A673 (cell line): Measurements from ENCODE around the gene IP6K1. TPM values are rescaled to one million over a fixed set of nuclear protein-coding genes. Genes with fewer than 3 reads are reported as not detected.

Experiments used
- BruUV-seq: library from RNA; stranded (reverse); fragments of 400-500 nt; replicated peaks from 2 replicates; lab custom pipeline; 2021; lab: Mats Ljungman, UMichigan
- CTCF ChIA-PET: fragments of 300-600 bp; sonication (Branson Sonifier 250); formaldehyde crosslinking; loops from one replicate; lab custom pipeline; 2022; ENCODE audit warnings: antibody characterized with exemption; lab: Charles Lee
- POLR2A ChIA-PET: fragments of 300-600 bp; sonication (Branson Sonifier 250); formaldehyde crosslinking; loops from one replicate; lab custom pipeline; 2022; ENCODE audit warnings: antibody characterized with exemption; ENCODE audit not compliant: low non-redundant PET; lab: Charles Lee
- DNase-seq: peaks from one replicate; pipeline ENCODE4 v3.0.0-alpha.2; 2015; ENCODE audit warnings: low spot score
- H3K27ac ChIP-seq: fragments of 200-600 bp; sonication (generic); 2 replicates; pipeline ENCODE4 v1.5.1; 2016; ENCODE audit warnings: mixed run types, low read depth, mild to moderate bottlenecking, mixed read lengths, antibody characterized with exemption, low read length; ENCODE audit not compliant: poor library complexity, severe bottlenecking
- H3K27me3 ChIP-seq: fragments of 200-600 bp; sonication (generic); replicated peaks from 2 replicates; pipeline ENCODE4 v1.6.1; 2017; ENCODE audit warnings: mixed run types, low read depth, mild to moderate bottlenecking, mixed read lengths, antibody characterized with exemption, low read length; ENCODE audit not compliant: insufficient read depth, poor library complexity
- H3K36me3 ChIP-seq: fragments of 200-600 bp; sonication (generic); 2 replicates; pipeline ENCODE4 v1.6.1; 2016; ENCODE audit warnings: mixed run types, mild to moderate bottlenecking, mixed read lengths, antibody characterized with exemption, low read length; ENCODE audit not compliant: insufficient read depth, poor library complexity, severe bottlenecking
- H3K4me1 ChIP-seq: fragments of 200-600 bp; sonication (generic); 2 replicates; pipeline ENCODE4 v1.6.1; 2017; ENCODE audit warnings: mixed run types, mild to moderate bottlenecking, mixed read lengths, antibody characterized with exemption, low read length; ENCODE audit not compliant: insufficient read depth, poor library complexity, severe bottlenecking
- H3K4me3 ChIP-seq: fragments of 200-600 bp; sonication (generic); 2 replicates; pipeline ENCODE4 v1.5.1; 2016; ENCODE audit warnings: low read depth, mixed run types, mild to moderate bottlenecking, mixed read lengths, low read length; ENCODE audit not compliant: poor library complexity, severe bottlenecking
- H3K9me3 ChIP-seq: fragments of 200-600 bp; sonication (generic); 2 replicates; pipeline ENCODE4 v1.6.1; 2016; ENCODE audit warnings: mixed run types, low read depth, mild to moderate bottlenecking, mixed read lengths, antibody characterized with exemption, low read length; ENCODE audit not compliant: poor library complexity, severe bottlenecking
- EZH2 ChIP-seq: fragments of 200-600 bp; sonication (generic); IDR thresholded peaks from 2 replicates; pipeline ENCODE4 v1.6.1; 2017; ENCODE audit warnings: borderline replicate concordance, low read depth, mild to moderate bottlenecking, mixed read lengths, antibody characterized with exemption, low read length; ENCODE audit not compliant: poor library complexity, severe bottlenecking
- intact Hi-C: fragments of 100-400 bp; cut with micrococcal nuclease; formaldehyde crosslinking; loops from one replicate; pipeline ENCODE4 v1.10.0; 2022; ENCODE audit not compliant: unreplicated experiment
- total RNA-seq: library from RNA; stranded (reverse); gene quantifications from 2 replicates; pipeline ENCODE4 v1.2.3, GENCODE V29; 2021
- TF ChIP-seq, protein P1 (sequence below): fragments of 300-800, 200-600 bp; sonication (generic); conservative IDR thresholded peaks from 2 replicates; pipeline ENCODE4 v1.5.1; 2017; ENCODE audit warnings: low read depth, mild to moderate bottlenecking, antibody characterized with exemption, low read length, moderate library complexity, mixed read lengths

Gene IP6K1
- total RNA-seq, 1 experiment from 2014 or later: 29.0 TPM

DNA sequence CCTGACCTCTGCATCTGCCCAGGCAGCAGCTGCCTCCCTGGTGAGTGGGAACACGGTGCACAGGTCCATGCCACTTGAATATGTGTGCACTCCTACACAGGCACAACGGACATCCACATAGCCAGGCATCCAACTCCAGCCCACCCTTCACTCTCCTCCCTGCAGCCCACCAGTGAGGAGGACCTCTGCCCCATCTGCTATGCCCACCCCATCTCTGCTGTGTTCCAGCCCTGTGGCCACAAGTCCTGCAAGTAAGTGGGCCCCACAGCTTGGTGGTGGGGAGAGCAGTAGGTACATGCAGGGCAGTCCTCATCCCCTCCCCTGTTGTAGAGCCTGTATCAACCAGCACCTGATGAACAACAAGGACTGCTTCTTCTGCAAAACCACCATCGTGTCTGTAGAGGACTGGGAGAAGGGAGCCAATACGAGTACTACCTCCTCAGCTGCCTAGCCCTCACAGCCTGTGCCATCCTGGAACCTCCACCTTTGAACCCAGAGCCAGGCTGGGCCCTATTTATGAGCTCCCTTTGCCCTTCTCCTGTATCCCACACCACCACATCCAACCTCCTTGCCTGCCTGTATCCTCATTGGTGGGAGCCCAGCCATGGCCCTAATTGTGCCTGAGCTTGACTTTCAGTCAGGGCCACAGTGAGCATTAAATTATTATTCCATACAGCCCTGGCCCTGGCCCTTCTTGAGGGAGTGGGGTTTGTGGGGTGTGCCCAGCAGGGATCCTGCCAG is 65.3 kb downstream of the IP6K1 start:
- no TSS peak for BruUV-seq
- H3K27ac ChIP-seq: no peak overlapping the region
- no peaks in the 10 kb centered on the region for H3K27me3 ChIP-seq
- ChIA-PET CTCF (no interaction called here), POLR2A (no interaction called here)
- no peaks in the 10 kb centered on the region for H3K9me3 ChIP-seq
- no peaks in the 10 kb centered on the region for H3K4me1 ChIP-seq
- no peak overlapping the region for H3K4me3 ChIP-seq
- peaks cover 5% of the 10 kb centered on the region for H3K36me3 ChIP-seq
- intact Hi-C loops: loop anchor here (10.0 kb wide), 1 partner anchor 124 kb away; no protein-coding TSS in a partner anchor
- TF ChIP-seq, protein P1, sequence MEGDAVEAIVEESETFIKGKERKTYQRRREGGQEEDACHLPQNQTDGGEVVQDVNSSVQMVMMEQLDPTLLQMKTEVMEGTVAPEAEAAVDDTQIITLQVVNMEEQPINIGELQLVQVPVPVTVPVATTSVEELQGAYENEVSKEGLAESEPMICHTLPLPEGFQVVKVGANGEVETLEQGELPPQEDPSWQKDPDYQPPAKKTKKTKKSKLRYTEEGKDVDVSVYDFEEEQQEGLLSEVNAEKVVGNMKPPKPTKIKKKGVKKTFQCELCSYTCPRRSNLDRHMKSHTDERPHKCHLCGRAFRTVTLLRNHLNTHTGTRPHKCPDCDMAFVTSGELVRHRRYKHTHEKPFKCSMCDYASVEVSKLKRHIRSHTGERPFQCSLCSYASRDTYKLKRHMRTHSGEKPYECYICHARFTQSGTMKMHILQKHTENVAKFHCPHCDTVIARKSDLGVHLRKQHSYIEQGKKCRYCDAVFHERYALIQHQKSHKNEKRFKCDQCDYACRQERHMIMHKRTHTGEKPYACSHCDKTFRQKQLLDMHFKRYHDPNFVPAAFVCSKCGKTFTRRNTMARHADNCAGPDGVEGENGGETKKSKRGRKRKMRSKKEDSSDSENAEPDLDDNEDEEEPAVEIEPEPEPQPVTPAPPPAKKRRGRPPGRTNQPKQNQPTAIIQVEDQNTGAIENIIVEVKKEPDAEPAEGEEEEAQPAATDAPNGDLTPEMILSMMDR: no peak
- TF ChIP-seq EZH2: no peak
- DNase-seq: no peak

DNA sequence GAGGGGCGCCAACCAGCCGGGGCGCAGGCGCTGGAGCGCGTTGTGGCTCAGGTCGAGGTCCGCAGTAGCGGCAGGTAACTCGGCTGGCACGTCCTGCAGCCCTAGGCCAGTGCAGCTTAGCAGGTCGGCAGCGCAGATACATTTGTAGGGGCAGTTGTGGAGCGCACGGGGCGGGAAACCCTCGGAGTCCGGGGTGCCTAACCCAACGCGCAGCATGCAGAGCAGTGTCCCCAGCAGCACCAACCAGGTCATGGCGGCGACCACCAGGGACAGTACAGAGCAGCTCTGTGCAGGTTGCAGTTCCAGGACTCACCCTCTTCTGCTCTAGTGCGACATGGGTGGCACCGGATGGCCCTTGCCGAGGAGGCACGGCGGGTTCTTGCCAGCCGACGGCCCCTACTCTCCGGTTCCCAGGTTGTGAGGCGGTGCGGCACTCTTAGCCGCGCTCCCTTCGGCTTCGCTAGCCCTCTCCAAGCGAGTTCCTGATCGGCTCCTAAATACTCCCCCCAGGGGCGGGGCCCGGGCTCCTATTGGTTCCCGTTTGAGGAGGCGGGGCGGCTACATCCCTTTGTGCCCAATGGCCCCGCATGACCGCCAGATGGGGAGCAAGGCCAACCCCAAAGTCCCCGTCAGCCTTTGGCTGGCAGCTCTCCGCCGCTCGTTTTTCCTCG is 67.0 kb downstream of the IP6K1 start, which contains the start of gene AMIGO3:
Gene AMIGO3 (minus strand): TSS at position 471 of the 671 bp plus-strand sequence. CDS start 219 bp downstream, at position 252.
- H3K4me3 ChIP-seq: peak within 1 kb of the TSS; percentile 38
- peak; percentile 90 for DNase-seq
- peaks cover 5% of the 10 kb centered on the region for H3K36me3 ChIP-seq
- H3K27ac ChIP-seq: no peak within 1 kb of the TSS
- no peaks in the 10 kb centered on the region for H3K9me3 ChIP-seq
- CTCF ChIA-PET: interaction anchor here (0.6 kb wide), 1 partner anchor 117 kb away, joined by 4 read pairs; no protein-coding TSS in a partner anchor
- no peaks in the 10 kb centered on the region for H3K27me3 ChIP-seq
- no peak for TF ChIP-seq EZH2
- TF ChIP-seq, protein P1: peak; percentile 39
- intact Hi-C loops: loop anchor here (5.0 kb wide), 1 partner anchor 188 kb away; no protein-coding TSS in a partner anchor
- BruUV-seq: no TSS peak
- H3K4me1 ChIP-seq: no peaks in the 10 kb centered on the region
- POLR2A ChIA-PET: interaction anchor here (0.5 kb wide), 1 partner anchor 558 kb away, joined by 9 read pairs; no protein-coding TSS in a partner anchor

DNA sequence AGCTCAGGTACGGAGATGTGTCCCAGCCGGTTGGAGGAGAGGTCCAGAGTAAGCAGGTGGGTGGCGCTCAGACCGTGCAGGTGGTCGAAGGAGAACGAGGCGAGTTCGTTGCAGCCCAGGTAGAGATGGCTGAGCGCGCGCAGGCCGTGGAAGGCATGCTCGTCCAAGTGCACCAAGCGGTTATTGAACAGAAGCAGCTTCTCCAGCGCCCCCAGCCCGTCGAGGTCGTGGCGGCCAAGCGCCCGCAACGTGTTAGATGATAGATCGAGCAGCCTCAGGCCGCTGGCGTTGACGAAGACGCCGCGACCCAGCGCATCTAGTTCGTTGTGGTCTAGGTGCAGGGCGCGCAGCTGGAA is 67.5 kb downstream of the IP6K1 start:
- ChIA-PET CTCF (interaction anchor here (0.6 kb wide), 1 partner anchor 118 kb away, joined by 4 read pairs; no protein-coding TSS in a partner anchor), POLR2A (no interaction called here)
- H3K36me3 ChIP-seq: peaks cover 5% of the 10 kb centered on the region
- TF ChIP-seq EZH2: no peak
- TF ChIP-seq, protein P1: no peak
- H3K27me3 ChIP-seq: no peaks in the 10 kb centered on the region
- no peaks in the 10 kb centered on the region for H3K9me3 ChIP-seq
- H3K4me3 ChIP-seq: peak overlapping the region; percentile 38
- BruUV-seq: no TSS peak
- no peaks in the 10 kb centered on the region for H3K4me1 ChIP-seq
- intact Hi-C loops: loop anchor here (5.0 kb wide), 1 partner anchor 188 kb away; no protein-coding TSS in a partner anchor
- DNase-seq: no peak
- no peak overlapping the region for H3K27ac ChIP-seq
